GM19238 (cell line): ENCODE data around the gene VPS26C.
"Not testable (repeated sequence)": the region's sequence is repeated elsewhere in the genome, so short reads cannot be mapped to it uniquely, and the experiment has no call there.

Experiments
- DNase-seq: peaks from one replicate; pipeline ENCODE4 v3.0.0; 2011; ENCODE audit warnings: low spot score; ENCODE audit not compliant: insufficient read length

Gene VPS26C

GRCh38 chr21:37267269-37268185 is at the start of gene VPS26C:
VPS26C (minus strand) TSS chr21:37267334; CDS start chr21:37267294, 40 bp downstream.
- peak; percentile 83 for DNase-seq

DNA sequence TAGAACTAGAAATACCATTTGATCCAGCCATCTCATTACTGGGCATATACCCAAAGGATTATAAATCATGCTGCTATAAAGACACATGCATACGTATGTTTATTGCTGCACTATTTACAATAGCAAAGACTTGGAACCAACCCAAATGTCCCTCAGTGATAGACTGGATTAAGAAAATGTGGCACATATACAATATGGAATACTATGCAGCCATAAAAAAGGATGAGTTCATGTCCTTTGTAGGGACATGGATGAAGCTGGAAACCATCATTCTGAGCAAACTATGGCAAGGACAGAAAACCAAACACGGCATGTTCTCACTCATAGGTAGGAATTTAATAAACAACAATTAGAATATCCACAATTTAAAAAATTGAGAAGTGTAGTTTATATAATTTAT is 48.9 kb upstream of the VPS26C start:
- not testable (repeated sequence) for DNase-seq

DNA sequence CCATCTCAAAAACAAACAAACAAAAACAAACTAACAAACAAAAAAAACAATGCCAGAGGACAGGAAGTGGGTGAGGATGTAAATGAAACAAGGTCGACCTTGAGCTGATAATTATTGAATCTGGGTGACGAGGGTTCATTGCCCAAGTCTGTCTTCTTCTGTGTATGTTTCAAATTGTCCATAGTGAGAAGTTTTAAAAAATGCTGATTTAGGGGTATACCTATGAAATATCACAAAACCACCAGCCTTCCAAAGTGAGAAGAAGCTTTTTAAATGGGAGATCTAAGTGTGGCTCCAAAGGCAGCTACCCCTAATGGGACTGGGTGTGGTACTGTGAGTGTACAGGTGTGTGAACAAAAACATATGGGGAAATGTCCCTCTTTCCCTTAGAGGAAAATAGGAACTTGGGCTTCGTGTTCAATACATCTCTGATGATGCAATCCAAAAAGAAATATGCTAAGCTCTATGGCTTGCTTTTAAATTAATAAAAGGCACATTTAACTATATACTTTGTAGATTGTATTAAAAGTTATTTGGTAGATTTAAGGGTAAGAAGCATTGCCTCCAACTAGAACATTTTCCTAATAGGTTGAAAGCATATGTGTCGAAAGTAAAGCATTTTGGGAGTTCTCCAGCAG is 33.1 kb upstream of the VPS26C start:
- DNase-seq = no peak

GRCh38 chr21:37297364-37297763 is 30.2 kb upstream of the VPS26C start:
- no peak for DNase-seq

DNA sequence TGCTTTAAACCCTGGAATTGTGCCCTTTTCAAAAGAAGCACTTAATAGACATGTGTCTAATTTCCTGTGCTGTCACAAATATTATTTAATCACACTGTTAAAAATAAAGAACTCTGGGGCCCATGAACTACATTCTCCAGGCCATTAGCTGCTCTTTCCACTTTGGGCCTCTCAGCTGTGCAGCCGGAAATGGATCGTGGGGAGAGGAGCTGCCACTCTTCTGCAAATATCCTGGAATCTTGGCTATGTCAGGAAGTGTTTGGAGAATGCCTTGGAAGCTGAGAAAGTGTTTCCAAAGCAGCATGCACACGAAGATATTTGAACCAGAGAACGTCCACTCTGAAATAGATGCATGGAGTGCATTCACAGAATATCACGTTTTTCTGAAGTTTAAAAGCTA is 27.5 kb upstream of the VPS26C start:
- no peak for DNase-seq

- DNase-seq = no peak
Observed at GRCh38 chr21:37292941-37293340, 25.8 kb upstream of the VPS26C start.

- DNase-seq = no peak
Observed at GRCh38 chr21:37292041-37292440, 24.9 kb upstream of the VPS26C start.

GRCh38 chr21:37283191-37283710 is 16.1 kb upstream of the VPS26C start:
- not testable (repeated sequence) for DNase-seq

DNA sequence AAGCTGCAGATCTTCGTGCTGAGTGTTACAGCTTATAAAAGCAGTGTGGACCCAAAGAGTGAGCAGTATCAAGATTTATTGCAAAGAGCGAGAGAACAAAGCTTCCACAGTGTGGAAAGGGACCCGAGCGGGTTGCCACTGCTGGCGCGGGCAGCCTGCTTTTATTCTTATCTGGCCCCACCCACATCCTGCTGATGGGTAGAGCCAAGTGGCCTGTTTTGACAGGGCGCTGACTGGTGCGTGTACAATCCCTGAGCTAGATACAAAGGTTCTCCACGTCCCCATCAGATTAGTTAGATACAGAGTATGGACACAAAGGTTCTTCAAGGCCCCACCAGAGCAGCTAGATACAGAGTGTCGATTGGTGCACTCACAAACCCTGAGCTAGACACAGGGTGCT is 15.5 kb upstream of the VPS26C start:
- DNase-seq = not testable (repeated sequence)

DNA sequence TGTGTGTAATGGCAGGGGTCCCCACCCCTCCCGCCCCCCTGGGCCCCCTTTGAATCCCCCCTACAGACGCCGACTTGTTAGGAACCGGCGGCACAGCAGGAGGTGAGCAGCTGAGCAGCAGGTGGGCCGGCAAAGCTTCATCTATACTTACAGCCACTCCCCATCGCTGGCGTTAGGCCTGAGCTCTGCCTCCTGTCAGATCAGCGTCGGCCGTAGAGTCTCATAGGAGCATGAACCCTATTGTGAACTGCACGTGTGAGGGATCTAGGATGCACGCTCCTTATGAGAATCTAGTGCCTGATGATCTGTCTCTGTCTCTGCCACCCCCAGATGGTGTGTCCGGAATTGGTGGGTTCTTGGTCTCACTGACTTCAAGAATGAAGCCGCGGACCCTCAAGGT is 14.9 kb upstream of the VPS26C start:
- DNase-seq = no peak

- no peak for DNase-seq
Observed at GRCh38 chr21:37281579-37281978, 14.4 kb upstream of the VPS26C start.

GRCh38 chr21:37279271-37279670 is 12.1 kb upstream of the VPS26C start:
- DNase-seq = not testable (repeated sequence)

DNA sequence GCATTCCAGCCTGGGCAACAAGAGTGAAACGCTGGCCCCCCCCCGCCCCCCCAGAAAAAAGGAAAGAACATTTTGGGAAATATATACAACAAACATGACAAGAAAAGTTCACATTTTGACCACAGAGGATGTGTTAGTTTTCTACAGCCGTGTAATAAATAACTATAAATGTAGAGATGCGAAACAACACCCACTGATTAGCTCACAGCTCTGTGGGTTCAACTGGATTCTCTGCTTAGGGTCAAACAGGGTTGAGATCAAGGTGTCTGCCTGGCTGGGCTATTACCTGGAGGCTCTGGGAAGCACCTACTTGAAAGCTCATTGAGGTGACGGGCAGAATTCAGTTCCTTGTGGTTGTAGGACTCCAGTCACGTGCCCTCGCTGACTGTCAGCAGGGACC is 11.1 kb upstream of the VPS26C start:
- no peak for DNase-seq

DNA sequence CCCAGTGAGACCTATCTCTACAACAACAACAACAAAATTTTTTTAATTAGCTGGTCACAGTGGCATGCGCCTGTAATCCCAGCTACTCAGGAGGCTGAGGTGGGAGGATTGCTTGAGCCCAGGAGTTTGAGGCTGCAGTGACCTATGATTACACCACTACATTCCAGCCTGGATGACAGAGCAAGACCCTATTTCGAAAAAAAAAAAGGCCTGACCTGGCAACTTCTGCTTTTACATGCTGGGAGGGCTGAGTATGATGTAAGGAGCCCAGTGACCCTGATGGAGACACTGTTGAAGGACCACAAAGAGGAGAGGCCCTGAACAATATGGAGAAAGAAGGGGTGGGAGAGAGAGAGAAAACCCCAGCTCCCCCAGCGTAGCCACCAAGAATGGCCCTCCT is 9.2 kb upstream of the VPS26C start:
- no peak for DNase-seq

GRCh38 chr21:37273911-37274690 is 7.0 kb upstream of the VPS26C start:
- no peak for DNase-seq

GRCh38 chr21:37273440-37273839 is 6.3 kb upstream of the VPS26C start:
- no peak for DNase-seq

- no peak for DNase-seq
Observed at GRCh38 chr21:37272897-37273296, 5.8 kb upstream of the VPS26C start.

- no peak for DNase-seq
Observed at GRCh38 chr21:37270576-37271365, 3.6 kb upstream of the VPS26C start.

- DNase-seq = no peak
Observed at GRCh38 chr21:37269481-37269880, 2.3 kb upstream of the VPS26C start.

GRCh38 chr21:37268186-37268503 is 1.0 kb upstream of the VPS26C start:
- DNase-seq = no peak
